Mucosa of descending colon (tissue), 3 donors: ENCODE measurements around the gene BEND5. TPM values are rescaled to one million over a fixed set of nuclear protein-coding genes. Genes with fewer than 3 reads are reported as not detected.

ENCODE experiments used
- ATAC-seq: fragments of 200-7000 bp; cut with Tn5 transposase; one replicate; pipeline ENCODE4 v1.9.1; 2020; ENCODE audit warnings: mild to moderate bottlenecking, moderate library complexity
- DNase-seq, 3 donors: peaks; one replicate each; pipeline ENCODE4 v3.0.0-alpha.2; 2020
- H3K36me3 ChIP-seq: fragments of 200-600 bp; one replicate; pipeline ENCODE4 v1.8.0; 2021; ENCODE audit warnings: low read depth, mild to moderate bottlenecking
- H3K4me1 ChIP-seq: fragments of 200-600 bp; one replicate; pipeline ENCODE4 v1.8.0; 2021; ENCODE audit warnings: low read depth, mild to moderate bottlenecking
- H3K4me3 ChIP-seq: fragments of 200-600 bp; one replicate; pipeline ENCODE4 v1.8.0; 2021; ENCODE audit warnings: mild to moderate bottlenecking
- H3K9me3 ChIP-seq: fragments of 200-600 bp; one replicate; pipeline ENCODE4 v1.8.0; 2021; ENCODE audit warnings: mild to moderate bottlenecking
- intact Hi-C, 2 donors: fragments of 100-400 bp; cut with DNase I in 1 of 2; cut with micrococcal nuclease in 1 of 2; formaldehyde crosslinking; loops; one replicate each; pipeline versions ENCODE4 v1.11.0 to v1.11.1; 2022; cut with DNase I, micrococcal nuclease
- total RNA-seq, 3 donors: library from RNA; stranded (reverse); fragmentation: NEBNext Ultra II Directional in 2 of 3; extraction: Animal tissue kit (Norgen Biotek cat#: 25700) in 2 of 3; gene quantifications; one replicate each; pipeline versions ENCODE4 v1.2.1 to v1.2.4, GENCODE V29; 2021 to 2023
- TF ChIP-seq, protein P1 (sequence below): fragments of 200-600 bp; IDR thresholded peaks from one replicate; pipeline ENCODE4 v1.8.0; 2022; ENCODE audit warnings: antibody characterized with exemption, mild to moderate bottlenecking
- donor health status: DM: no; HTN: no; CAD: no; lungs with moderate emphysema.
- donor health status: DM: no; HTN: no; CAD: no.
- donor health status: DM: no; HTN: yes; CAD: no.

The BEND5 gene
- total RNA-seq, 3 donors from 2014 or later = 1.9 to 9.1 (median 2.1) TPM

GRCh38 chr1:48730164-48730910 is 46.4 kb downstream of the BEND5 start:
- DNase-seq = no peak
- Histone ChIP-seq H3K4me3 (no peak overlapping the region), H3K9me3 (no peaks in the 10 kb centered on the region), H3K36me3 (no peaks in the 10 kb centered on the region), H3K4me1 (no peaks in the 10 kb centered on the region)
- TF ChIP-seq, protein P1, sequence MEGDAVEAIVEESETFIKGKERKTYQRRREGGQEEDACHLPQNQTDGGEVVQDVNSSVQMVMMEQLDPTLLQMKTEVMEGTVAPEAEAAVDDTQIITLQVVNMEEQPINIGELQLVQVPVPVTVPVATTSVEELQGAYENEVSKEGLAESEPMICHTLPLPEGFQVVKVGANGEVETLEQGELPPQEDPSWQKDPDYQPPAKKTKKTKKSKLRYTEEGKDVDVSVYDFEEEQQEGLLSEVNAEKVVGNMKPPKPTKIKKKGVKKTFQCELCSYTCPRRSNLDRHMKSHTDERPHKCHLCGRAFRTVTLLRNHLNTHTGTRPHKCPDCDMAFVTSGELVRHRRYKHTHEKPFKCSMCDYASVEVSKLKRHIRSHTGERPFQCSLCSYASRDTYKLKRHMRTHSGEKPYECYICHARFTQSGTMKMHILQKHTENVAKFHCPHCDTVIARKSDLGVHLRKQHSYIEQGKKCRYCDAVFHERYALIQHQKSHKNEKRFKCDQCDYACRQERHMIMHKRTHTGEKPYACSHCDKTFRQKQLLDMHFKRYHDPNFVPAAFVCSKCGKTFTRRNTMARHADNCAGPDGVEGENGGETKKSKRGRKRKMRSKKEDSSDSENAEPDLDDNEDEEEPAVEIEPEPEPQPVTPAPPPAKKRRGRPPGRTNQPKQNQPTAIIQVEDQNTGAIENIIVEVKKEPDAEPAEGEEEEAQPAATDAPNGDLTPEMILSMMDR = no peak
- no peak for ATAC-seq
- intact Hi-C loops = no loop called here

DNA sequence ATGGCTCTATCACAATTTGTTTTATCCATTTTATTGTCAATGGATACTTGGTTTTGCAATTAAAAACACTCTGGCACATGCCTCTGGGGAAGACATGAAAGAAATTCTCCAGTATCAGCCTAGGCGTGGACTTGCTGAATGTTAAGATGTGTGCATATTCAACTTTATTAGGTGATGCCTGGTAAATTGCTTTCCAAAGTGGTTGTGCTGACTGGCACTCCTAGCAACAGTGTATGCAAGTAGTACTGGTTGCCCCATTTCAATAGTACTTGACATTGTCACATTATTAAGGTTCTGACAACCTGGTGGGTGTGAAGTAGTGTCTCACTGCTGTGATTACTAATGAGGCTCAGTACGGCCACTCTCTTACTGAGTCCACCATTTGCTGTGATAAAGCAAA is 48.1 kb downstream of the BEND5 start:
- DNase-seq (no peak), ATAC-seq (no peak)
- Histone ChIP-seq H3K4me3 (no peak overlapping the region), H3K36me3 (no peaks in the 10 kb centered on the region), H3K4me1 (no peaks in the 10 kb centered on the region), H3K9me3 (no peaks in the 10 kb centered on the region)
- intact Hi-C loops = no loop called here
- TF ChIP-seq, protein P1 = no peak

DNA sequence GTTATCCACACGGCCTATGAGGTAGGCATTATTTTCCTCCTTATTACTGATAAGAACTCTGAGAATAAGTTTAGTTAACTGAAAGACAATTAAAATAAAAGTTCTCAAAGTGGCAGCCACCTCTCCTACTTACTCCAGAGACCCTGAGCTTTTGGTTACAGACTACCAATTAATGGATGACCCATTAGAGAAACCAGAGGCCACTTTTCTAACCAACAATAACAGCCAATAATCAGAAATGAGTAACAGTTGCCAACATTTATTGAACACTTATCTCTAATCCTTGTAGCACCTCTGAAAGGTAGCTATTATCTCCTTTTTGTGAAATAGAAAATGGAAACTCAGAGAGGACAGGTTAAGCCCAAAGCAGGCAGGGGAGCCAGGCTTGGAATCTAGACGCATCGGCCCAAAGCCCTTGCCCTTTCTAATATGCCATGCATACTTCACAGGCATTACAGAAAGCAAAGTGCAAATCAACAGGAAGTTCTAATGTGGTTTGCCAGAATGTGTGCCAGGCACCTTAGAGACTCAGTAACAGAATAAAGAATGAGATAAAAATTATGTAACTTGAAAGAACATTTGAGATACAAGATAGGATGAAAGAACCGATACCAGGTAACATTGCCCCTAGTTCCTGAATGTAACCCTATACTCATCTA is 50.0 kb downstream of the BEND5 start:
- TF ChIP-seq, protein P1 = no peak
- intact Hi-C loops = no loop called here
- ATAC-seq (no peak), DNase-seq (no peak)
- H3K4me1 ChIP-seq = no peaks in the 10 kb centered on the region
- no peak overlapping the region for H3K4me3 ChIP-seq
- H3K9me3 ChIP-seq = no peaks in the 10 kb centered on the region
- H3K36me3 ChIP-seq = no peaks in the 10 kb centered on the region

GRCh38 chr1:48726139-48726538 is 50.6 kb downstream of the BEND5 start:
- no peaks in the 10 kb centered on the region for H3K36me3 ChIP-seq
- DNase-seq (no peak), ATAC-seq (no peak)
- TF ChIP-seq, protein P1 = no peak
- no peaks in the 10 kb centered on the region for H3K9me3 ChIP-seq
- intact Hi-C loops = no loop called here
- no peaks in the 10 kb centered on the region for H3K4me1 ChIP-seq
- no peak overlapping the region for H3K4me3 ChIP-seq

DNA sequence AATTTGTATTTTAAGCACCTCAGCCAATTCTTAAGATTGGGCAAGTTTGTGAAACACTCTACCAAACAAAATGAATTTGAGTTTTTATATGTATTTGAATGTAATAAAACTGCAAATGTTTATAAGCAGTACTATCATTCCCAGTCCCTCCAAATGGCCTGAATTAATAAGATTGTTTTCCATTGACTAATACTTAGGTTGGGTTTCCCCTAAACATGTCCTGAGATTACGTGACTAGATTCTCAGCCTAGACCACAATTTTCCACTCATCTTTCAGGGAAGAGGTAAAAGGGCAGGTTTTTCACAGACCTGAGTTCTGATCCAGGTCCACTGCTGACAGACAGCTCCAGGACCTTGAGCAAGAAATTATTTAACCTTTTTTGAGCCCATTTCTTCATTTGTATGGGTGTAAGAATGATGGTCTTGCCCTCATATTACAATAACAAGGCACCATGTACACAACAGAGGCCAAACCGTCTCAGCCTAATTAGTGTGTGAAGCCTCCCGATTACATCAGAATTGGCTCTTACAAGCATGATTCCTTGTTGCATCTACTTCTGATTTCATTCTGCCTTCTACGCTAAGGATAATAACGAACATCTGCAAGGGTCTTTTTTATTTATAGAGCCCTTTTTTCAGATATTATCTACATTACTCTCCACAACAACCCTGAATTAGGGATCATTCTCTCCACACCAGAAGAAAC is 51.2 kb downstream of the BEND5 start:
- ATAC-seq = no peak

More for the DNA sequence above, 51.2 kb downstream of the BEND5 start:
- TF ChIP-seq, protein P1 = no peak
- H3K4me3 ChIP-seq = no peak overlapping the region
- no peaks in the 10 kb centered on the region for H3K9me3 ChIP-seq
- H3K36me3 ChIP-seq = no peaks in the 10 kb centered on the region
- no peaks in the 10 kb centered on the region for H3K4me1 ChIP-seq
- no peak for DNase-seq
- intact Hi-C loops = no loop called here
